ENCODE data around the gene GDF10.

The GDF10 gene

DNA sequence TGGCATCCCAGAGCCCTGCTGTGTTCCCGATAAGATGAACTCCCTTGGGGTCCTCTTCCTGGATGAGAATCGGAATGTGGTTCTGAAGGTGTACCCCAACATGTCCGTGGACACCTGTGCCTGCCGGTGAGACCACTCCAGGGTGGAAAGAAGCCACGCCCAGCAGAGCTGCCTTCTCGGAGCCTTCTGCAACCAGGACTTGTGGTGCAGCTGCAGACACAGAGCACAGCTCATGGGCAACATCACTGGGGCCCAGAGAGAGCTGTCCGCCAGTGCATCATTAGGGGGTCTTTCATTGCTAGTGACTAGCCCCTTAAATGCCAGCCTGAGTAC lies 12.6 kb downstream of the GDF10 start:
- TF ChIP-seq, protein P1, sequence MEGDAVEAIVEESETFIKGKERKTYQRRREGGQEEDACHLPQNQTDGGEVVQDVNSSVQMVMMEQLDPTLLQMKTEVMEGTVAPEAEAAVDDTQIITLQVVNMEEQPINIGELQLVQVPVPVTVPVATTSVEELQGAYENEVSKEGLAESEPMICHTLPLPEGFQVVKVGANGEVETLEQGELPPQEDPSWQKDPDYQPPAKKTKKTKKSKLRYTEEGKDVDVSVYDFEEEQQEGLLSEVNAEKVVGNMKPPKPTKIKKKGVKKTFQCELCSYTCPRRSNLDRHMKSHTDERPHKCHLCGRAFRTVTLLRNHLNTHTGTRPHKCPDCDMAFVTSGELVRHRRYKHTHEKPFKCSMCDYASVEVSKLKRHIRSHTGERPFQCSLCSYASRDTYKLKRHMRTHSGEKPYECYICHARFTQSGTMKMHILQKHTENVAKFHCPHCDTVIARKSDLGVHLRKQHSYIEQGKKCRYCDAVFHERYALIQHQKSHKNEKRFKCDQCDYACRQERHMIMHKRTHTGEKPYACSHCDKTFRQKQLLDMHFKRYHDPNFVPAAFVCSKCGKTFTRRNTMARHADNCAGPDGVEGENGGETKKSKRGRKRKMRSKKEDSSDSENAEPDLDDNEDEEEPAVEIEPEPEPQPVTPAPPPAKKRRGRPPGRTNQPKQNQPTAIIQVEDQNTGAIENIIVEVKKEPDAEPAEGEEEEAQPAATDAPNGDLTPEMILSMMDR (IDR thresholded peaks at IDR 0.05; ENCODE audit: low read depth, low read length): no peak
- no peak for TF ChIP-seq EZH2phosphoT487 (IDR thresholded peaks at IDR 0.05; ENCODE audit: low read depth)
- Histone ChIP-seq H3K4me1 (ENCODE audit: low read length) (peaks cover 8% of the 10 kb centered on the region), H3K27me3 (ENCODE audit: low read depth, low read length) (no peaks in the 10 kb centered on the region), H2AFZ (ENCODE audit: low read depth, low read length) (no peak overlapping the region), H3K4me2 (ENCODE audit: low read length) (no peak overlapping the region), H3K4me3 (ENCODE audit: low read length) (no peak overlapping the region), H3K36me3 (replicated peaks; ENCODE audit: low read depth, low read length) (no peaks in the 10 kb centered on the region), H3K79me2 (ENCODE audit: low read length) (no peaks in the 10 kb centered on the region), H3K9ac (ENCODE audit: low read length) (no peak overlapping the region), H4K20me1 (ENCODE audit: insufficient read depth, low read length) (no peaks in the 10 kb centered on the region), H3K9me3 (ENCODE audit: insufficient read depth, low read length) (no peaks in the 10 kb centered on the region), H3K27ac (ENCODE audit: low read length) (no peak overlapping the region)

DNA sequence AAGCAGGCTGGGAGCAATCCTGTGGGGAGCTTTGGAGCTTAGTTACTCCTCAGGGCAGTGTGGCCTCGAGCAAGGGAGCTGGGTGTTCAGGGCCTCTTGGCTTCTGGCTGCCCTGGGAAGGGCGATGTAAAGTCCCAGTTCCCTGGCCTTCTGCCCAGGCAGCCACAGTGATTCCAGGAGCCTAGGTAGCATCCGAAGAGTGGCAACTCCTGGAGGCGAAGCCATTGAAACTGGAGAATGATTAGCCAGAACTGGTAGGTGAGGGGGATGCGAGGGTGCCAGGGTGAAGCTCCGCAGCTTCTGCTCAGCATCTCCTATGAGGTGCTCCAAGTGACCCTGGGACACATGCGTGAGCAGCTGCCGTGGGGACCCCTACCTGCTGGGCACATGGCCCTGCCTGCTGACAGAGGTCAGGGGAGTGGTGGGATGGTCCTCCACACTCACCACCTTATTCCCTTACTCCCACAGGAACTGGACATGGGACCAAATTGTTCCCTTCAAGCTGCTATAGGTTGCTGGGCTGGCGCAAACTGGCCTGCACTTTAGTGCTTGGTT lies 14.5 kb downstream of the GDF10 start:
- H3K27ac ChIP-seq (ENCODE audit: low read length): no peak overlapping the region
- no peaks in the 10 kb centered on the region for H3K79me2 ChIP-seq (ENCODE audit: low read length)
- no peaks in the 10 kb centered on the region for H3K27me3 ChIP-seq (ENCODE audit: low read depth, low read length)
- H3K9ac ChIP-seq (ENCODE audit: low read length): no peak overlapping the region
- peaks cover 8% of the 10 kb centered on the region for H3K4me1 ChIP-seq (ENCODE audit: low read length)
- no peak overlapping the region for H3K4me2 ChIP-seq (ENCODE audit: low read length)
- no peaks in the 10 kb centered on the region for H3K9me3 ChIP-seq (ENCODE audit: insufficient read depth, low read length)
- TF ChIP-seq EZH2phosphoT487 (IDR thresholded peaks at IDR 0.05; ENCODE audit: low read depth): no peak
- TF ChIP-seq, protein P1 (IDR thresholded peaks at IDR 0.05; ENCODE audit: low read depth, low read length): no peak
- no peaks in the 10 kb centered on the region for H3K36me3 ChIP-seq (replicated peaks; ENCODE audit: low read depth, low read length)
- no peak overlapping the region for H2AFZ ChIP-seq (ENCODE audit: low read depth, low read length)
- H4K20me1 ChIP-seq (ENCODE audit: insufficient read depth, low read length): no peaks in the 10 kb centered on the region
- H3K4me3 ChIP-seq (ENCODE audit: low read length): no peak overlapping the region

DNA sequence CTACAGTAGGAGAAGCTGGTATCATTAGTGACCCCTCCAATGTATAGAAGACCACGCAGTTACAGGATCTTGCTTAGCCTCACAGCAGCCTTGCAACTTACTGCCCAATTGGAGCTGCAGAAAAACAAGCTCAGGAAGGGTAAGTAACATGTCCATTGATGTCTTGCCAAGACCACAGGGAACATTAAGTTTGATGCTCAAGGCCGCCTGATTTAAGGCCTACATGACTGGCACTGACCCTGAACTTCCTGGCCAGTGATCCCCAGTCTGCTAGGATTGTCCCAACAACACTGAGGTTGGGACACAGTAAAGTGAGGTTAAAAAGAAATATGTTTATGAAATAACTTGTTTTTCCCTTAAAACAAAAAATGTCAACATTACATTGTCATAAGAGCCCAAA lies 15.4 kb downstream of the GDF10 start:
- Histone ChIP-seq H3K36me3 (replicated peaks; ENCODE audit: low read depth, low read length) (no peaks in the 10 kb centered on the region), H3K27ac (ENCODE audit: low read length) (no peak overlapping the region), H3K79me2 (ENCODE audit: low read length) (no peaks in the 10 kb centered on the region), H3K9ac (ENCODE audit: low read length) (no peak overlapping the region), H4K20me1 (ENCODE audit: insufficient read depth, low read length) (no peaks in the 10 kb centered on the region), H3K4me2 (ENCODE audit: low read length) (no peak overlapping the region), H3K9me3 (ENCODE audit: insufficient read depth, low read length) (no peaks in the 10 kb centered on the region), H2AFZ (ENCODE audit: low read depth, low read length) (no peak overlapping the region), H3K4me1 (ENCODE audit: low read length) (peaks cover 8% of the 10 kb centered on the region), H3K4me3 (ENCODE audit: low read length) (no peak overlapping the region), H3K27me3 (ENCODE audit: low read depth, low read length) (no peaks in the 10 kb centered on the region)
- no peak for TF ChIP-seq EZH2phosphoT487 (IDR thresholded peaks at IDR 0.05; ENCODE audit: low read depth)
- TF ChIP-seq, protein P1 (IDR thresholded peaks at IDR 0.05; ENCODE audit: low read depth, low read length): no peak

DNA sequence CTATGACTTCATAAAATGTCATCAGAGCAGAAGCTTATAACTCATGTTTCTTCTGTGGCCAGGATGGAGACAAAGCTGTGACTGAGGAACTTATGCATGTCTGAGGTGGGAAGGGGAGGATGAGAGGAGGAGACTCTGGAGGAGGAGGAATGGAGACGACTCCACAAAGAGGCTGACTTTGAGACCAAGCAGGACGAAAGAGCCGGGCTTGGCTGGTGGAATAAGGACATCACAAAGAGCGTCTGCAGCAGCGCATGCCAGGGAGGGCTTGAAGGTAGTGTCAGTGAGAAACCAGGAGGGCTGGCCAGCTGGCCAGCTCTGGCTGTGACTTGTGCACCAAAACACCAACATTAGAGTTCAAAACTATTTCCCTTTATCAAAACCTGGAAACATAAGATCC lies 16.1 kb downstream of the GDF10 start:
- TF ChIP-seq, protein P1 (IDR thresholded peaks at IDR 0.05; ENCODE audit: low read depth, low read length): no peak
- no peak for TF ChIP-seq EZH2phosphoT487 (IDR thresholded peaks at IDR 0.05; ENCODE audit: low read depth)
- no peak overlapping the region for H3K4me2 ChIP-seq (ENCODE audit: low read length)
- peaks cover 8% of the 10 kb centered on the region for H3K4me1 ChIP-seq (ENCODE audit: low read length)
- no peak overlapping the region for H3K4me3 ChIP-seq (ENCODE audit: low read length)
- H4K20me1 ChIP-seq (ENCODE audit: insufficient read depth, low read length): no peaks in the 10 kb centered on the region
- H3K79me2 ChIP-seq (ENCODE audit: low read length): no peaks in the 10 kb centered on the region
- H2AFZ ChIP-seq (ENCODE audit: low read depth, low read length): no peak overlapping the region
- H3K9ac ChIP-seq (ENCODE audit: low read length): no peak overlapping the region
- H3K36me3 ChIP-seq (replicated peaks; ENCODE audit: low read depth, low read length): no peaks in the 10 kb centered on the region
- H3K9me3 ChIP-seq (ENCODE audit: insufficient read depth, low read length): no peaks in the 10 kb centered on the region
- H3K27me3 ChIP-seq (ENCODE audit: low read depth, low read length): no peaks in the 10 kb centered on the region
- H3K27ac ChIP-seq (ENCODE audit: low read length): no peak overlapping the region

Measured in OCI-LY3 (cell line).